ENCODE results near the gene EEF1E1. TPM values are rescaled to one million over a fixed set of nuclear protein-coding genes. Genes with fewer than 3 reads are reported as not detected.
A peak's percentile ranks its signal among the peaks of the same experiment; 100 is the strongest.

EEF1E1 gene
- total RNA-seq, 1 donor from 2014 or later = 44.5 TPM

DNA sequence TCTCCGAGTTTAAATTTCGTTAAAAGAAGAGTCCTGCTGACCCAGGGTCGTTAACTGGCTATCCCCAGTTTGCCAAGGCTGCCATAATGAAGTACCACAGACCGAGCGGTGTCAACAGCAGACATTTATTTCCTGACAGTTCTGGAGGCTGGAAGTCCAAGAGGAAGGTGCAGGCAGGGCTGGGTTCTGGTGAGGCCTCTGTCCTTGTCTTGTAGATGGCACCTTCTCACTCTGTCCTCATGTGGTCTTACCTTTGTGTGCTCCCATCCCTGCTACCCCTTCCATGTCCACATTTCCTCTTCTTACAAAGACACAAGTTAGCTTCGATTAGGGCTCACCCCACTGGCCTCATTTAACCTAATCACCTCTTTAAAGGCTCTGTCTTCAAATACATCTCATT, 29.8 kb upstream of the EEF1E1 start:
- no peak for FAIRE-seq
- TF ChIP-seq EZH2 (IDR thresholded peaks at IDR 0.05; ENCODE audit: insufficient read depth, low read length) = no peak
- TF ChIP-seq, protein P1, sequence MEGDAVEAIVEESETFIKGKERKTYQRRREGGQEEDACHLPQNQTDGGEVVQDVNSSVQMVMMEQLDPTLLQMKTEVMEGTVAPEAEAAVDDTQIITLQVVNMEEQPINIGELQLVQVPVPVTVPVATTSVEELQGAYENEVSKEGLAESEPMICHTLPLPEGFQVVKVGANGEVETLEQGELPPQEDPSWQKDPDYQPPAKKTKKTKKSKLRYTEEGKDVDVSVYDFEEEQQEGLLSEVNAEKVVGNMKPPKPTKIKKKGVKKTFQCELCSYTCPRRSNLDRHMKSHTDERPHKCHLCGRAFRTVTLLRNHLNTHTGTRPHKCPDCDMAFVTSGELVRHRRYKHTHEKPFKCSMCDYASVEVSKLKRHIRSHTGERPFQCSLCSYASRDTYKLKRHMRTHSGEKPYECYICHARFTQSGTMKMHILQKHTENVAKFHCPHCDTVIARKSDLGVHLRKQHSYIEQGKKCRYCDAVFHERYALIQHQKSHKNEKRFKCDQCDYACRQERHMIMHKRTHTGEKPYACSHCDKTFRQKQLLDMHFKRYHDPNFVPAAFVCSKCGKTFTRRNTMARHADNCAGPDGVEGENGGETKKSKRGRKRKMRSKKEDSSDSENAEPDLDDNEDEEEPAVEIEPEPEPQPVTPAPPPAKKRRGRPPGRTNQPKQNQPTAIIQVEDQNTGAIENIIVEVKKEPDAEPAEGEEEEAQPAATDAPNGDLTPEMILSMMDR (IDR thresholded peaks at IDR 0.05; ENCODE audit: insufficient read depth, low read depth, low read length) = no peak
- H3K9me3 ChIP-seq (ENCODE audit: insufficient read depth, low read depth, low read length) = no peaks in the 10 kb centered on the region
- Mint-ChIP-seq H3K36me3 (ENCODE audit: low read depth, unreplicated experiment) (no peaks in the 10 kb centered on the region), H3K27ac (ENCODE audit: unreplicated experiment) (no peak overlapping the region), H3K9me3 (ENCODE audit: unreplicated experiment) (no peaks in the 10 kb centered on the region), H3K4me1 (ENCODE audit: low read depth, unreplicated experiment) (no peaks in the 10 kb centered on the region), H3K27me3 (ENCODE audit: low read depth, unreplicated experiment) (peaks cover 7% of the 10 kb centered on the region), H3K4me3 (ENCODE audit: unreplicated experiment) (no peak overlapping the region)
- H3K4me1 ChIP-seq (ENCODE audit: insufficient read depth, low read length) = no peaks in the 10 kb centered on the region
- no peak overlapping the region for H3K4me2 ChIP-seq (ENCODE audit: low read length)
- H3K9ac ChIP-seq (ENCODE audit: low read length) = no peak overlapping the region
- no peaks in the 10 kb centered on the region for H3K79me2 ChIP-seq (ENCODE audit: insufficient read depth, low read length)
- H3K27me3 ChIP-seq (ENCODE audit: insufficient read depth, low read length) = peaks cover 4% of the 10 kb centered on the region
- no peak overlapping the region for H2AFZ ChIP-seq (ENCODE audit: low read depth, low read length)
- no peak overlapping the region for H3K27ac ChIP-seq (ENCODE audit: low read depth, low read length)
- H3K4me3 ChIP-seq (ENCODE audit: insufficient read depth, low read depth, low read length) = no peak overlapping the region
- DNase-seq (ENCODE audit: low read depth) = no peak
- H3K36me3 ChIP-seq (ENCODE audit: insufficient read depth, low read length) = no peaks in the 10 kb centered on the region
- no peaks in the 10 kb centered on the region for H4K20me1 ChIP-seq (ENCODE audit: insufficient read depth, low read length)

DNA sequence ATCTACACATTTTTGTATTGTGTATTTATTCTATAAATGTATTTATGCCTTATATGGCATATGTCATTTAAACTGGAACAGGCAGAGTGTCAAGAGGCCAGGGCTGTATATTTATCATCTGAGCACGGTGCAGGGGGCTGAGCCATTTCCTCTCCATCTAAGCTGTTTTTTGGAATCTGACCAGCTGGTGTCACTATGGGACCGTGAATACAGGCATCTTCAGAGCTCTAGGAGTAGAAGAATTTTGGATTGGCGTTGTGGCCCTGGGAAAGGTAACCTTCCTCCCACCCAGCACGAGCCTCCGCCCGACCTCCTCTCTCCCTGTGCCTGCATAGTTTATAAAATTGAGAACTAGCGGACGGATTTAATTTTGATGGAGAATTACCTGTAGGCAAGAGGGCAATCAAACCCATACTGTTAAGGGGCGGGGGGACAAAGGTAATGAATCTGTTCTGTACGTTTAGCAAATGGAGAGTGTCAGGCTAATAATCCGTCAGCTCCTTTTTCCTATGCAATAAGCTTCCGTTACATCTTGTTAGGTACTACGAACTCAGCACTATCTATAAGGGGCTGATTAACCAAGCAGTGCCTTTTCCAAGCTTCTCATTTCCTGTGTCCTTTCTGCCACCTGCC, 29.0 kb upstream of the EEF1E1 start:
- H3K27me3 Mint-ChIP-seq (ENCODE audit: low read depth, unreplicated experiment) = peaks cover 7% of the 10 kb centered on the region
- no peaks in the 10 kb centered on the region for H3K79me2 ChIP-seq (ENCODE audit: insufficient read depth, low read length)
- no peak overlapping the region for H3K4me3 ChIP-seq (ENCODE audit: insufficient read depth, low read depth, low read length)
- H3K4me2 ChIP-seq (ENCODE audit: low read length) = no peak overlapping the region
- TF ChIP-seq, protein P1 (IDR thresholded peaks at IDR 0.05; ENCODE audit: insufficient read depth, low read depth, low read length) = peak; percentile 74
- no peak for TF ChIP-seq EZH2 (IDR thresholded peaks at IDR 0.05; ENCODE audit: insufficient read depth, low read length)
- FAIRE-seq = no peak
- no peak overlapping the region for H3K27ac Mint-ChIP-seq (ENCODE audit: unreplicated experiment)
- DNase-seq (ENCODE audit: low read depth) = peak; percentile 29
- no peaks in the 10 kb centered on the region for H3K4me1 ChIP-seq (ENCODE audit: insufficient read depth, low read length)
- no peaks in the 10 kb centered on the region for H3K9me3 Mint-ChIP-seq (ENCODE audit: unreplicated experiment)
- H3K36me3 ChIP-seq (ENCODE audit: insufficient read depth, low read length) = no peaks in the 10 kb centered on the region
- H3K4me1 Mint-ChIP-seq (ENCODE audit: low read depth, unreplicated experiment) = no peaks in the 10 kb centered on the region
- H3K9me3 ChIP-seq (ENCODE audit: insufficient read depth, low read depth, low read length) = no peaks in the 10 kb centered on the region
- H3K4me3 Mint-ChIP-seq (ENCODE audit: unreplicated experiment) = no peak overlapping the region
- H2AFZ ChIP-seq (ENCODE audit: low read depth, low read length) = no peak overlapping the region
- H3K27ac ChIP-seq (ENCODE audit: low read depth, low read length) = no peak overlapping the region
- no peaks in the 10 kb centered on the region for H4K20me1 ChIP-seq (ENCODE audit: insufficient read depth, low read length)
- peaks cover 4% of the 10 kb centered on the region for H3K27me3 ChIP-seq (ENCODE audit: insufficient read depth, low read length)
- no peak overlapping the region for H3K9ac ChIP-seq (ENCODE audit: low read length)
- no peaks in the 10 kb centered on the region for H3K36me3 Mint-ChIP-seq (ENCODE audit: low read depth, unreplicated experiment)

DNA sequence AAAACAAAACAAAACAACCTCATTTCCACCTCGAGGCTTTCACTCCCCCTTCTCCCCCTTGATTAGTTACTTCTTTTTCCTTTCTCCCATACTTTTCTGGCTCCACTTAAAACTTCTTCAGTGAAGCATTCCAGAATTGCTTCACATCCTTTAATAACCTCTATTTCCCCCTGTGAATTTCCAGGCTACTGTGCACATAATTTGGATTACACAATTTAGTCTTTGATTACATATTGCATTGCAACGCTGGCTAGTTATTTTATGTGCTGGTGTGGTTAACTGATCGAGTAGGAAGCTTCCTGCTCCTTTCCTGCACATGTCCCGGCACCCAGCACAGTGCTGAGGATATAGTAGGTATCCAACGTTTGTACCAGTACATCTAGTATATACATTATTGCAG, 28.1 kb upstream of the EEF1E1 start:
- no peaks in the 10 kb centered on the region for H4K20me1 ChIP-seq (ENCODE audit: insufficient read depth, low read length)
- no peaks in the 10 kb centered on the region for H3K9me3 Mint-ChIP-seq (ENCODE audit: unreplicated experiment)
- DNase-seq (ENCODE audit: low read depth) (no peak), FAIRE-seq (no peak)
- H3K27ac Mint-ChIP-seq (ENCODE audit: unreplicated experiment) = no peak overlapping the region
- peaks cover 4% of the 10 kb centered on the region for H3K27me3 ChIP-seq (ENCODE audit: insufficient read depth, low read length)
- no peak overlapping the region for H3K9ac ChIP-seq (ENCODE audit: low read length)
- TF ChIP-seq EZH2 (IDR thresholded peaks at IDR 0.05; ENCODE audit: insufficient read depth, low read length) = no peak
- TF ChIP-seq, protein P1 (IDR thresholded peaks at IDR 0.05; ENCODE audit: insufficient read depth, low read depth, low read length) = no peak
- H3K4me1 ChIP-seq (ENCODE audit: insufficient read depth, low read length) = no peaks in the 10 kb centered on the region
- no peaks in the 10 kb centered on the region for H3K9me3 ChIP-seq (ENCODE audit: insufficient read depth, low read depth, low read length)
- H3K79me2 ChIP-seq (ENCODE audit: insufficient read depth, low read length) = no peaks in the 10 kb centered on the region
- H3K27ac ChIP-seq (ENCODE audit: low read depth, low read length) = no peak overlapping the region
- H3K4me3 Mint-ChIP-seq (ENCODE audit: unreplicated experiment) = no peak overlapping the region
- no peaks in the 10 kb centered on the region for H3K36me3 ChIP-seq (ENCODE audit: insufficient read depth, low read length)
- H3K4me2 ChIP-seq (ENCODE audit: low read length) = no peak overlapping the region
- H3K4me1 Mint-ChIP-seq (ENCODE audit: low read depth, unreplicated experiment) = no peaks in the 10 kb centered on the region
- no peak overlapping the region for H2AFZ ChIP-seq (ENCODE audit: low read depth, low read length)
- peaks cover 7% of the 10 kb centered on the region for H3K27me3 Mint-ChIP-seq (ENCODE audit: low read depth, unreplicated experiment)
- H3K36me3 Mint-ChIP-seq (ENCODE audit: low read depth, unreplicated experiment) = no peaks in the 10 kb centered on the region
- no peak overlapping the region for H3K4me3 ChIP-seq (ENCODE audit: insufficient read depth, low read depth, low read length)
